Nephron progenitor cell (in vitro differentiated cells): ENCODE results near the gene PRKCE.

ENCODE experiments used
- DNase-seq: peaks from one replicate; pipeline ENCODE4 v3.0.0; 2021
- H3K27ac Mint-ChIP-seq: 2 replicates; pipeline ENCODE4 v1.8.0; 2021; ENCODE audit warnings: mild to moderate bottlenecking, moderate library complexity, mixed read lengths
- H3K27me3 Mint-ChIP-seq: 2 replicates; pipeline ENCODE4 v1.8.0; 2021; ENCODE audit warnings: mild to moderate bottlenecking, low read depth, mixed read lengths; ENCODE audit not compliant: poor library complexity
- H3K36me3 Mint-ChIP-seq: 2 replicates; pipeline ENCODE4 v1.8.0; 2021; ENCODE audit warnings: low read depth, mixed read lengths
- H3K4me1 Mint-ChIP-seq: 2 replicates; pipeline ENCODE4 v1.8.0; 2021; ENCODE audit warnings: mixed read lengths
- H3K4me3 Mint-ChIP-seq: 2 replicates; pipeline ENCODE4 v1.8.0; 2021; ENCODE audit warnings: mild to moderate bottlenecking, moderate library complexity, mixed read lengths
- H3K9me3 Mint-ChIP-seq: 2 replicates; pipeline ENCODE4 v1.8.0; 2021; ENCODE audit warnings: mild to moderate bottlenecking, moderate library complexity, mixed read lengths
- CTCF ChIP-seq: fragments of 200-600 bp; sonication (generic); IDR thresholded peaks from 2 replicates; pipeline ENCODE4 v1.5.0; 2021; ENCODE audit warnings: antibody characterized with exemption

Gene PRKCE

GRCh38 chr2:45833301-45833967 is 182.0 kb downstream of the PRKCE start:
- no peak for TF ChIP-seq CTCF
- DNase-seq, result no peak
- Mint-ChIP-seq H3K36me3 (peaks cover 10% of the 10 kb centered on the region), H3K4me3 (no peak overlapping the region), H3K27ac (no peak overlapping the region), H3K4me1 (peaks cover 11% of the 10 kb centered on the region), H3K27me3 (peaks cover 11% of the 10 kb centered on the region), H3K9me3 (peaks cover 27% of the 10 kb centered on the region)

- H3K27ac Mint-ChIP-seq, result no peak overlapping the region
- peaks cover 27% of the 10 kb centered on the region for H3K9me3 Mint-ChIP-seq
- peaks cover 11% of the 10 kb centered on the region for H3K27me3 Mint-ChIP-seq
- no peak overlapping the region for H3K4me3 Mint-ChIP-seq
- H3K4me1 Mint-ChIP-seq, result peaks cover 11% of the 10 kb centered on the region
- peaks cover 10% of the 10 kb centered on the region for H3K36me3 Mint-ChIP-seq
- TF ChIP-seq CTCF, result no peak
- DNase-seq, result no peak
Observed at GRCh38 chr2:45833968-45834344, 182.5 kb downstream of the PRKCE start.

- Mint-ChIP-seq H3K4me3 (no peak overlapping the region), H3K4me1 (peaks cover 14% of the 10 kb centered on the region), H3K27ac (no peak overlapping the region), H3K36me3 (peaks cover 10% of the 10 kb centered on the region), H3K27me3 (peaks cover 11% of the 10 kb centered on the region), H3K9me3 (peaks cover 23% of the 10 kb centered on the region)
- no peak for TF ChIP-seq CTCF
- no peak for DNase-seq
Observed at GRCh38 chr2:45834372-45834771, 182.9 kb downstream of the PRKCE start.

- H3K27ac Mint-ChIP-seq, result no peak overlapping the region
- peaks cover 20% of the 10 kb centered on the region for H3K9me3 Mint-ChIP-seq
- H3K4me3 Mint-ChIP-seq, result no peak overlapping the region
- DNase-seq, result no peak
- peaks cover 11% of the 10 kb centered on the region for H3K27me3 Mint-ChIP-seq
- H3K4me1 Mint-ChIP-seq, result peaks cover 14% of the 10 kb centered on the region
- TF ChIP-seq CTCF, result no peak
- H3K36me3 Mint-ChIP-seq, result peaks cover 10% of the 10 kb centered on the region
Observed at GRCh38 chr2:45834858-45835257, 183.4 kb downstream of the PRKCE start.

GRCh38 chr2:45836316-45836715 is 184.8 kb downstream of the PRKCE start:
- no peak overlapping the region for H3K27ac Mint-ChIP-seq
- H3K9me3 Mint-ChIP-seq, result peaks cover 6% of the 10 kb centered on the region
- peaks cover 14% of the 10 kb centered on the region for H3K4me1 Mint-ChIP-seq
- TF ChIP-seq CTCF, result no peak
- no peak overlapping the region for H3K4me3 Mint-ChIP-seq
- peaks cover 9% of the 10 kb centered on the region for H3K27me3 Mint-ChIP-seq
- peaks cover 2% of the 10 kb centered on the region for H3K36me3 Mint-ChIP-seq
- DNase-seq, result no peak

GRCh38 chr2:45836740-45837139 is 185.3 kb downstream of the PRKCE start:
- TF ChIP-seq CTCF, result no peak
- peaks cover 14% of the 10 kb centered on the region for H3K4me1 Mint-ChIP-seq
- H3K27ac Mint-ChIP-seq, result no peak overlapping the region
- no peak for DNase-seq
- H3K36me3 Mint-ChIP-seq, result no peaks in the 10 kb centered on the region
- no peak overlapping the region for H3K4me3 Mint-ChIP-seq
- peaks cover 12% of the 10 kb centered on the region for H3K27me3 Mint-ChIP-seq
- peaks cover 3% of the 10 kb centered on the region for H3K9me3 Mint-ChIP-seq
